Uterus (tissue), 2 donors: ENCODE data around the gene SERPINA12.

Experiments used
- CTCF ChIP-seq, 4 experiments: fragments of 200-600 bp in 2 of 4; fragments of 450-650 bp in 2 of 4; sonication (generic) in 2 of 4; IDR thresholded peaks; one replicate each; pipeline ENCODE4 v1.5.1; 2016 to 2019; ENCODE audit warnings: antibody characterized with exemption in 4 of 4, mild to moderate bottlenecking in 2 of 4, moderate library complexity in 1 of 4
- POLR2A ChIP-seq, 2 donors: fragments of 450-650 bp; IDR thresholded peaks; one replicate each; pipeline ENCODE4 v1.6.1; 2016; ENCODE audit warnings: antibody characterized with exemption in 2 of 2, mild to moderate bottlenecking in 1 of 2, moderate library complexity in 1 of 2

- TF ChIP-seq CTCF (IDR thresholded peaks at IDR 0.05) (no peak), POLR2A (IDR thresholded peaks at IDR 0.05) (no peak)
Measured at GRCh38 chr14:94505641-94506040, 3.6 kb downstream of the SERPINA12 start.
